GM19467 (cell line): ENCODE results near the gene WDR18.

Experiments used
- ATAC-seq: cut with Tn5 transposase; IDR thresholded peaks from one replicate; pipeline ENCODE4 v1.9.1; 2021; ENCODE audit warnings: mild to moderate bottlenecking, moderate library complexity; ENCODE audit not compliant: unreplicated experiment

Gene WDR18

DNA sequence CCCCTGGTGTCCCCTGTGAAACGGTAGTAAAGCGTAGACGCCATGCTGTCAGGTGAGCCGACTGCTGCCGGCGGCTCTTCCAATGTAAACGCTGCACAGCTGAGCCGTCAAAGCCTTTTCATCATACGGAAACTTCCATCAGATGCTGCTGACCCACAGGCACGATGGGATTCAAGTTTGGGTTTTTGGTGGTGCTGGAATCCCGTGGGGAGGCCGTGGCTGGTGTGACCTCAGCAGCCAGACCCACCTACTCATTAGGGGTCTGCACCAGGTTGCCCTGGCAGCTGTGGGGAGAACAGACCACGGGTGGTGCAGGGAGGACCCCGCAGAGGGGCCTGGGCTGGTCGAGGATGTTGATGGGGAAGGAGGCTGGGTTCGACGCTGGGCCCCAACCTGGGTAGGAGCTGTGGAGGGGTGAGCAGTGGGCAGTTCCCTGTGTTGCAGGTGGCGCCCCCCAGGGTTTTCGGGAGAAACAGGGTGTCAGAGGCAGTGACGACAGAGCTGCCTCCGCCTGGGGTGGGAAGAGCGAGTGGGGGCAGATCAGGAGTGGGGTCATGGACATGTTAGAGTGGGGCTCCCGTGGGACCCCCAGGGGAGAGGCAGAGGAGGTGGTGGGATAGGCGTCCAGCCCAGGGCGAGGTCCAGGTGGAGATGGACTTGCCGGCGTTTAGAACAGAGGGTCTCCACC is 22.7 kb downstream of the WDR18 start:
- ATAC-seq: no peak

DNA sequence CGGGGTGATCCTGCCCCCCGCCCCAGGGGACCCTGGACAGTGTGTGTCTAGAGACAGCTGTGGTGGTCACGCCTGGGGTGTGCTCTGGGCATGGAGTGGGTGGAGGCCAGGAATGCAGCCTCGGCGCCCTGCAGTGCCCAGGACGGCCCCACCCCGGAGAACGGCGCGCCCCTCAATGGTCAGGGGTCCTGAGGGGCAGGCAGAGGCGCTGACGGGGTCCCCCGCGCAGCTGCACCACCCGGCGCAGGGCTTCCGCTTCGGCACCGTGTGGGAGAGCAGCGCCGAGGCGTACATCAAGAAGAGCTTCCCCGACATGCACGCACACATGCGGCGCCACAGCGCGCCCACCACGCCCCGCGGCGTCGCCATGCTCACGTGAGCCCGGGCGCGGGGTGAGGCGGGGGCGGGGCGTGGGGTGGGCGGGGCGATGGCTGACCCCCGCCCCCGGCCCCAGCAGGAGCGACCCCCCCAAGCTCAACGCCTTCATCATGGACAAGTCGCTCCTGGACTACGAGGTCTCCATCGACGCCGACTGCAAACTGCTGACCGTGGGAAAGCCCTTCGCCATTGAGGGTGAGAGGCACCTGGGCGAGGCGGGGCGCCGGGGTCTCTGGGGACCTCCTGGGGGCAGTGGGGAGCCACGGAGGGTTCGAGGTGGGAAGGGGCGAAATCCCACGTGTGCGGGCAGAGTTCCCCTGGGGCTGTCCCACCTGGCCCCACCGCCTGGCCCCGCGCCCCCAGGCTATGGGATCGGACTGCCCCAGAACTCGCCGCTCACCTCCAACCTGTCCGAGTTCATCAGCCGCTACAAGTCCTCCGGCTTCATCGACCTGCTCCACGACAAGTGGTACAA is 23.5 kb downstream of the WDR18 start:
- ATAC-seq: no peak

DNA sequence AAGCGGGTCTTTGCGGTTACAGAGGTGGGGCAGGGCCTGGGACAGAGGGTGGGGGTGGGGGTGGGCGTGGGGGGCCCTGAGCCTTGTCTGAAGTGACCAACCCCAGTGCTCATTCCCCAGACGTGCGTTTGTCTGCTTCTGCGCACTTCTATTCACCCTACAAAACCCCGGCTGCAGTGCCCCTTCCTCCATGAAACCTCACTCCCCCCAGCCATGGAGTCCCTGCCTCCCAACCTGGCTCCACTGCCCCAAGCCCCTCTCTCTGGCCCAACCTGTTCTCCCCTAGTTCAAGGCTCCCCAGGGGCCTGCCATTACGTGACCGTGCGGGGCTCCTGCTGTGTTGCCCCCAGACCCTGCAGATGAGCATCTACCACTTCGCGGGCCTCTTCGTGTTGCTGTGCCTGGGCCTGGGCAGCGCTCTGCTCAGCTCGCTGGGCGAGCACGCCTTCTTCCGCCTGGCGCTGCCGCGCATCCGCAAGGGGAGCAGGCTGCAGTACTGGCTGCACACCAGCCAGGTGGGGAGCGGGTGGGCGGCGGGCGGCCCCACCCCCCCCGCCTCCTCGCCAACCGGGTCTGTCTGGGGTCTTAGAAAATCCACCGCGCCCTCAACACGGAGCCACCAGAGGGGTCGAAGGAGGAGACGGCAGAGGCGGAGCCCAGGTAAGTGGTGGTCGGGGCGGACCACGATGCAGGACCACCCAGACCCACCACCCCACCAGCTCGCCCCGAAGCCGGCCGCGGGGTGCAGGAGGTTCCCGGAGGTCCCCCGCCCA is 24.3 kb downstream of the WDR18 start:
- no peak for ATAC-seq

DNA sequence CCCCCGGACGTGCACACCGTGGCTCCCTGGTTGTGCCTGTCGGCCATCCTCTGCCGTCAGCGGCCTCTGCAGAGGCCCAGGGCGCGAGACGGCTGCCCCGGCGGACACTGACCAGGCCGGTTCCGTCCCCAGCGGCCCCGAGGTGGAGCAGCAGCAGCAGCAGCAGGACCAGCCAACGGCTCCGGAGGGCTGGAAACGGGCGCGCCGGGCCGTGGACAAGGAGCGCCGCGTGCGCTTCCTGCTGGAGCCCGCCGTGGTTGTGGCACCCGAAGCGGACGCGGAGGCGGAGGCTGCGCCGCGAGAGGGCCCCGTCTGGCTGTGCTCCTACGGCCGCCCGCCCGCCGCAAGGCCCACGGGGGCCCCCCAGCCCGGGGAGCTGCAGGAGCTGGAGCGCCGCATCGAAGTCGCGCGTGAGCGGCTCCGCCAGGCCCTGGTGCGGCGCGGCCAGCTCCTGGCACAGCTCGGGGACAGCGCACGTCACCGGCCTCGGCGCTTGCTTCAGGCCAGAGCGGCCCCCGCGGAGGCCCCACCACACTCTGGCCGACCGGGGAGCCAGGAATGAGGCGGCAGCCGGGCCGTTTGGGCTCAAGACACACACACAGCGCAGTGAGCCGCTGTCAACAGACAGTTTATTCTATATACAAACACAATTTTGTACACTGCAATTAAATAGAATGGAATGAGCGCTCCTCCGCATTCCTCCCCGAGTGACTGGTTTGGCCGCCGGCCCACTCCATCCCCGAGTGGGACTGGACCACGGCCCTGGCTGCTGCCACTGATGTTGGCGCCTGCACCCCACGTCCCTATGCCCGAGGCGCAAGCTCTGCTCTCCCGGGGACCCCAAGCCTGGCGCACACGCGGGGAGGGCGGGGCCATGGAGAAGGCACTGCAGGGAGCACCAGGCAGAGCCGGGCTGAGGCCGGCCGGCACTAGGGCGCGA is 25.2 kb downstream of the WDR18 start:
- ATAC-seq: no peak

DNA sequence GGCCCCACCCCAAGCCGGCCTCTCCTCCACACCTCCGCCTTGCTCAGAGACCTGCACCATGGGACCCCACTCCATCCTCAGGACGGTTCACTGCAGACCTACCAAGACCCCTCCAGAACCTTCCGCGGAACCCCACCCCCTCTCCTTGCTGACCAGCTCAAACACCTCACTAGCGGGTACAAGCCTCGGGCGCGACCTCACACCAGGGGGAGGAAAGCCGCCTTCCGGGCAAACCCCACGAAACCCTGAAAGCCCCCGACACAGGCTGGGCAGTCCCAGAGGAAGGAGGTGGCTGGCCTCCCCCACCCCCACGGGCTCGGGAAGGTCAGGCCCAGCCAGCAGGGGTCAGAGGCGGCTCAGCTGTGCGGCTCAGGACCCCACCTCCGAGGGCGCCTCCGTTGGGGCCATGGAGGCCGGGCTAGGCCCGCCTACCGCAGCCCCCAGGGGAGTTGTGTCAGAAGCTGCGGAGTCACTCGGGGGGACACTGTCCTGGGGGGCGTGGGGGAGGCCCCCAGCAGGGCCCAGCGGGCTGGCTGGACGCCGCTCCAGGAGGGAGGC is 25.9 kb downstream of the WDR18 start:
- no peak for ATAC-seq

DNA sequence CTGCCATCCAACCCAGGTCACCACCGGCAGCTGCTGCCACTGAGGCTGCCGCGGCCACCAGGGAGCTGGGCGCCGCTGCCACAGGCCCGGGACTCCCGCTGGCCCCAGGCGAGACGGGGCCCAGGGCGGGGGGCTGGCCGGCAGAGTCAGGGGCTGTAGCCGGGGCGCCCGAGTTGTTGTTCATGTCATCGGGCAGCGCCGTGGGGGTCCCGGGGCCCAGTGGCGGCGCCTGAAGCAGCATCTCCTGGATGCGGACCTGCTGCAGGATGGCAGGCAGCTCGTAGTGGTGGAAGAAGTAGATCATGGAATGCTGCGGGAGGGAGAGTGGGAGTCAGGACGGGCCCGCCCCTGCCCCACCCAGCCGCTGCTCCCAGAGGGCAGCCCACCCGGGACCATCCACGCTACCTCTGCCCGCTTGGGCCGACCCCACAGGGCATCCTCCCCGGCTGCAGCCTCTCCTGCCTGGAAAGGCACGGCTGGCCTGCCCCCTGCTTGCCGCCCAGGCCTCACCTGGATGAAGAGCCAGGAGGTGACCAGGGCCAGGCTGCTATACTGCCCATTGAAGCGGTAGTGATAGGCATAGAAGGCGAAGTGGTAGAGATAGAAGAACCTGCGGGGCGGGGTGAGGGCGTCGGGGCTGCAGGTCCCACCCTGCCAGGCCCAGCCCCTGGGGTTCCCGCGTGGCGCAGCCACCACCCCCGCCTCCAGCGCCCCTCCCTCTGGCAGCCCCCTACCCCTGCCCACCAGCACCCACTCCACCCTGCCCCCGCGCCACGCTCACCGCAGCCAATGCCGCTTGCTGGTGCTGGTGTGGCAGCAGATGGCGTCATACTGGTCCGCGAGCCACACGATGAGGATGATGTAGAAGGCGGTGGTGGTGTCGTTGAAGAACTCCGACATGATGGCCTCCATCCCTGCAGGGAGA is 26.7 kb downstream of the WDR18 start:
- no peak for ATAC-seq

DNA sequence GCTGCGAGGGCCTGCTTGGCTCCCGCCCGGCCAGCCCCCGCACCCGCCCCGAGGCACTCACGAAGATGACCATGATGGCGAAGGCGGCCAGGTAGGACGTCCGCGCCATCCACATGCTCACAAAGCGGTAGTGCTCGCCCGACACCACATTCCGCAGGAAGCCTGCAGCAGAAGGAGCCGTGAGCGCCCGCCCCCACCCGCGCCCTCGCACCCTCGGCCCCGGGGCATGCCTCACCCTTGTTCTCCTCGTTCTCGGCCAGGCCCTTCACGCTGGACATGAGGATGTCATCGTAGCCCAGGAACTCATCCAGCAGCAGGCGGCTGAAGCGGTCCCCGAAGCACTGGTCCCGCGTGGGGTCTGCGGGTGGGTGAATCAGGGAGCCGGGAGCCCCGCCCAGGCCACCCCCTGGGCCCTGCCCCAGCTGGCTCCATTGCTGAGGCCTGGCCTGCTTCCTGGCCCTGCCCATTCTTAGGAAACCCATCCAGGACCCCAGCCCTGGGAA is 27.7 kb downstream of the WDR18 start:
- no peak for ATAC-seq

DNA sequence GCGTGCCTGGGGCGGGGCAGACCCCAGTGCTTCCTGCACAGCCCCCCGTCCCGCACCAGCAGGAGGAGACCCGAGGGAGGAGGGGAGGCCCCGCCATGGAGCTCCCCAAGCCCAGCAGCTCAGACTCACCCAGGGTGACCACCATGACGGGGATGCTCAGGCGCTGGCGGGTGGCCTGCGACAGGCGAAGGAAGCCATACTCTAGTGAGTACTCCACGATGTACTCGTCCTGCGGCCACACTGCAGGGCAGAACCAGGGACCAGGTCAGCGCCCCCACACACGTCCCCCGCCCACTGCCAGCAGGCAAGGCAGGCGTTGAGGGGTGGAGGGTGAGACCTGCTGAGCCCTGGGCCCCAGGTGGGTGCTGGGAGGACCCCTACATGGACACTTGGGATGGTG is 28.2 kb downstream of the WDR18 start:
- no peak for ATAC-seq

DNA sequence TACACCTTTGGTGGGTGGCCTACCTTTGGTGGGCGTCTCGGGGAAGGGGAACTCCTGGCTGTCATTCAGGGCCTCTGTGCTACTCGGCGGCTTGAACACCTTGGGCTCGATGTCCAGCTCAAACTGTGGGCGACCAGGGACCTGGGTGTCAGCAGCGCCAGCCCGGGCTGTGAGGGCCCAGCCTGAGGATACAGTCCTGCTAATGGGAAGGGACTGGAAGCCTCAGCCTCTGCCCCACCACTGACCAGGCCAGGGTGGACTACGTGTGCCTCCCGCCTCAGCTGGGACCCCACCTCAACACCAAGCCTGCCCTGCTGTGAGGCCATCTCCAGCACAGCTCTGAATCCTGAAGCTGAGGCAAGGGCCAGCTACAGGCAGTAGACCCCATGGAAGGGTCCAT is 29.1 kb downstream of the WDR18 start:
- no peak for ATAC-seq

DNA sequence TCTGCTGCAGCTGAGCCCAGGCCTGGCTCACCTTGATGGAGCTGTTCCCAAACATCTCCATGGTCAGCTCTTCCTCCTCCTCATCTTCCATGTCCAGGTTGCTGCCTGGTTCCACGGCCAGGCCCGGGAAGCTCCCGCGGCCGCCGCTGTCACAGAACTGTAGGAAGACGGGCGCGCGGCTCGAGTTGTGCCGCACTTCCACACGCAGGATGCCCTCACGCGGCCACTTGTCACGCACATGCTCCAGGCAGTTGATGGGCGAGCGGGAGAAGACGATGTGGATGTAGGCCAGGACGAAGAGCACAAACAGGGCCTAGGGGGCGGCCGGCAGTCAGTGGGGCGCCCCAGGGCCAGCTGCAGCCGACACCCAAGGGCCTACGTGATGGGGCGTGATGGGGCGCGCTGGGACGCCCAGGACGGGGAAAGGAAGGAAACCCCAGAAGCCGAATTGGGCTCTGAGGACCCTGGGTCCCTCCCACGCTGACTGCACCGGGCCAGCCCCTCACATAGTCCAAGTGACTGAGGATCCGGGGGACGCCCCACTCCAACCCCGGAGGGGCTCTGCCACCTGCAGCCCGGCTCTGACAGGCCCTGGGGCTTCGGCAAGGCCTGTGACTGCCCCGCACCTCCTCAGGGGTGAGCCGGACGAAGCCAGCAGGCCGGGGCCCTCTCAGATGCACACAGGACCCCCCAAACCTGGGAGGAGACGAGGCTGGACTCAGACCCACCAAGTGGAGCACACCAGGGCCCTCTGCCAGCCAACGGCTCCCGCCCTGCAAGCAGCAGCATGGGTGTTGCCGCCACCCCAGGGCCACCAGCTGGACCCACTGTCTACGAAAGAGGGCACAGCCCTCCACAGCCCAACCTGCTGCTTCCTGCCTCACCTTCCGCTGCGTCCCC is 30.3 kb downstream of the WDR18 start:
- no peak for ATAC-seq

DNA sequence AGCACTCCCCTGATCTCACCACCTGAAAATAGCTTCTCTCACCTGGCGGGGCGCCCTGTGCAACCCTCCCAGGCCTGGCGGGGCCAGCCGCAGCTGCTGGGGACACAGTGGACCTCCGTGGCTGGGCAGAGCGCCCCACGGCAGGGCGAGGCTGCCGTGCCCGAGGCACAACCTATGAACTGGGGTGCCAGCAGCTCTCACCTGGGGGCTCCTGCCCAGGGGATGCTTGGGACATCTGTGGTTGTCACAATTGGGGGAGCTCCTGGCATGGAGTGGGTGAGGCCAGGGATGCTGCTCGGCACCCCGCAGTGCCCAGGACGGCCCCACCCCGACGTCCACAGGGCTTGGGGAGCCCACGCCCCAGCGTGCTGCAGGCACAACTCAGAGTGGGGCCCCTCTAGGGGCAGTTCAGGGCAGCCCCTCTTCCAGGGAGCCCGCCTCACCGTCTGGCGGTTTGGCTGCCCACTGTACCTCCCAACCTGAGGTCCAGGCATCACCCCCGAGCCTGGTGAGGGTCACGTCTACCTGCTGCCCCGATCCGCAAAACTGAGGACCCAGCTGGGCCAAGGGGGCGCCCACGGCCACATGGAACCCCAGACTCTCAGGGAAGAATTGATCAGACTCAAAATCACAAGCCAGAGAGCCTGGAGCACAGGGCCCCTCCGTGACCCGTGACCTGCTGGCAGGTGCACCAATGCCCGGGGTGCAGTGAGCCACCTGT is 31.1 kb downstream of the WDR18 start:
- ATAC-seq: no peak

DNA sequence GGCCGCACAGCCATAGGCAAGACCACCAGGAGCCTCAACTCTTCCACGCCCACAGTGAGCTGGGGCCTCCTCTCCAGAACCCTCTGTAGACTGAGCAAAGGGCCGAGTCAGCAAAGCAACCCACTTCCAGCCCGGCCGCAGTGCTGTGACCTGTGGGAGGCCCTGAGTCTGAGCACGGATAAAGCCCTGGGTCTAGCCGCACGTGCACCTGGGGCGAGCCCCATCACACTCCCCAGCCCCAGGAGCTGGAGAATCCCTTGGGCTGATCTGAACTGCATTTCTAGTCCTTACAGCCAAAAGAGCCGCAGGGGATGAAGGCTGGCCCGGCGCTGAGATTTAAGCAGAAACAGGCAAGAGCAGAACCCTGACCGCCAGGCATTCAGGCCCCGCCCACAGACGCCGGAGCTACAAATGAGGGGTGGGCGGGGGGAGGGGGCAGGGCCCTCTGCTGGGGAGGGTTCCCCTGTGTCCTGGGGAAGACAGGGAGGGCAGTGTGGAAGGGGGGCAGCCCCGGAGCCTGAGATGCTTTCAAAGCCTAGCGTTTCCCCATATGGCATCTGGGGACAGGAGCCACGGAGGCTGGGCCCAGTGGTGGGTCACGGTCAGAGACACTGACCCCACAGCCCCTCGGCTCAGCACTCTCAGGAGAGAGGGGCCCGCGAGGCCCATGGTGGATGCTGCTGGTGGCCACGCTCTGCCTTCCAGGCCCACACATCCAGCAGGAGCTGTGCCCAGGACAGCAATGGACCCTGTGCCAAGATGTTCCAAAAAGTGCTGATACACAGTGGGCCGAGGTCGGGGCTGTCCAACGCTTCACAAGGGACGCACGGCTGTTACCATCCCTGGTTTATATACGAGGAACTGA is 31.9 kb downstream of the WDR18 start:
- ATAC-seq: no peak

DNA sequence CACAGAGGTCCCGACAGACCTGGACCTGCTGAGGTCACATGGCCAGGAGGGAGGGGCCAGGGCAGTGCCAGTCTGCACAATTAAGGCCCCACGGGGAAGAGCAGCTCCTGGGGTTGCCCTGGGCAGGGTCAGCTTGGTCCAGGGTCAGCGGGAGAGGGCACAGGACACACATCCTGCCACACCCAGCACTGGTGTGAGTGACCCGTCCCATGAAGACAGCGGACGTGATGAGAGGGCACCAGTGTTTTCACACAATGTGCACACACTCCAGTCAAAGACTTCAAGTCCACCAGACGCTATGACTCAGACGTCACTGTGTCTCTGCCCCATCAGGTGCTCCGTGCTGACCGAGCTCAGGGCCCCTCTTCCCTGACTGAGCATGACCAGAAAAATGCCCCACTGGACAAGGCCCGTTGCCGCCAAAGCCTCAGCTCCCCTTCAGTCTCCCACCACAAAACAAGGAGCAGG is 32.5 kb downstream of the WDR18 start:
- ATAC-seq: no peak

DNA sequence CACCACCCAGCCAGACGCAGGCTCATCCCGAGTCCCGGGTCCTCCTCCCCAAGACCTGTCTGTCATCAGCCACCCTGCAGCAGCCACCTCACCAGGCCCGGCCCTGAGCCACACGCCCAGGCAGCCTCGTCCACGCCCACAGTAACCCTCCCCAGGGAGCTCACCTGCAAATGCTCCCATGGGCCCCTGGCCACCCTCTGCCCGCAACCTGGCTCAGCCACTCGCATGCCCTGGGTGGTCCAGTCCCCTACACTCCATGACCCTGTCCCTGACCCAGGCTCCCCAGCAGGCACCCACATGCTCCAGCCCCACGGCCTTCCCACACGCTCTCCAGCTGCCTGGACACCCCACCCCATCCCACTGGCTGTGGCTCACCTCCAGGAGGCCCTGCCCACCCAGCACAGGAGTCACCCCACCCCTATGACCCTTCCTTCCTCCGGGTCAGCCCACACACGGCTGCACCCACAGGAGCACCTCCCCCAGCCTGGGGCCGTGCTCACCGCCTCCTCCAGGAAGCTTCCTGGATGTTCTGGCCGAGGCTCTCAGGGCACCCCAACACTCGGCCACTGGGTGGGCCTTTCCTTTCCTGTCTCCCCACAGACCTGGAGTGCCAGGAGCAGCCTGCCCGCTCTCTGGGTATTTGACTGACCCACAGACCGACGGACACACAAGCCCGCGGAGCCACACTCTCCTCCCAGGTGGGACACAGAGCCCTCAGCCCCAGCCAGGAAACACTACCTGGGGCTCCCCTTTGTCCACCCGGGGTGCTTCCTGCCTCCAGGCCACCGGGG is 33.2 kb downstream of the WDR18 start:
- no peak for ATAC-seq

DNA sequence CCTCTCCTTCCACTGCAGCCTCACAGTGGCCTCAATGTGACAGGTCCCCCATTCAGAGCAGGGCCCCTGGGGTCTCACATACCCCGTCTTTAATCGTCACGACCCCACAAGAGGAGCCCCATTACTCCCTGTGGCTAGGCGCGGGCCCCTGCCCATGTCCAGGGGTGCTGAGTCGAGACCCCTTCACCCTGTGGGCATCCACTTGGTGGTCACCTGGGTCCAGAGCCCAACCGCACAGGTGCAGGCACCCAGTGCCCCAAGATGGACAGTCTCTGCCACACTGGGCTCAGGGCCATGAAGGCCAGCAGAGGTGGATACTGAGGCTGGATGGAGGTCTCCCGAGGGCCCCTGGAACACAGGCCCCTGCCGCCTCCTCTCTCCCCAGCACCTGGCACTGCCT is 33.8 kb downstream of the WDR18 start:
- ATAC-seq: no peak

DNA sequence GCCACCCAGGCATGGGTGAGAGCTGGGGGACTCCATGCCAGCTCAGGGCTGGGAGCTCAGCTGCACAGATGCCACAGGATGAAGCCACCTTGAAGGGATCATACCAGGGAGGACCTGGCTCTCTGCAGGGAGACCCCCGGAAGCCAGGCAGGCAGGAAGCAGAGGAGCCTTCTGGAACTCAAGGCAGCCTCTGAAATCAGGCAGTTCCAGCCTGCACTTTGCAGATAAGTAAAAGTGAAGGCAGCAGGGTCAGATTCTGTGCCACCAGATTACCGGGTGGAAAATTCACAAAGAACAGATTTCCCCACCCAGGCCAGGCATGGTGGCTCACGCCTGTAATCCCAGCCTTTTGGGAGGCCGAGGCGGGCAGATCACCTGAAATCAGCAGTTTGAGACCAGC is 34.2 kb downstream of the WDR18 start:
- ATAC-seq: no peak
